HL-60 (cell line): ENCODE results near the gene CCDC187.

Experiments used
- DNase-seq, 2 experiments: peaks; one replicate each; pipeline ENCODE4 v3.0.0-alpha.2; 2010 to 2020; ENCODE audit warnings: low read depth in 1 of 2, low spot score in 1 of 2
- H3K27ac ChIP-seq: fragments of 250-450 bp; sonication (Bioruptor Pico); replicated peaks from 2 replicates; pipeline ENCODE4 v1.5.1; 2020; ENCODE audit warnings: mild to moderate bottlenecking, moderate library complexity
- H3K27me3 ChIP-seq: fragments of 250-450 bp; sonication (Bioruptor Pico); 2 replicates; pipeline ENCODE4 v1.5.1; 2021; ENCODE audit warnings: mild to moderate bottlenecking, moderate library complexity; ENCODE audit not compliant: insufficient read depth, poor library complexity, severe bottlenecking
- H3K4me3 ChIP-seq: replicated peaks from 2 replicates; pipeline ENCODE4 v1.5.1; 2011; ENCODE audit warnings: mild to moderate bottlenecking, control low read depth, low read length; ENCODE audit not compliant: insufficient read depth
- CTCF ChIP-seq: IDR thresholded peaks from one replicate; pipeline ENCODE4 v1.5.1; 2011; ENCODE audit warnings: low read length, control low read depth, inconsistent platforms; ENCODE audit not compliant: insufficient read depth
- GABPA ChIP-seq: IDR thresholded peaks from 2 replicates; pipeline ENCODE4 v1.6.1; 2012; ENCODE audit warnings: low read depth
- POLR2AphosphoS5 ChIP-seq: IDR thresholded peaks from 2 replicates; pipeline ENCODE4 v1.6.1; 2012; ENCODE audit warnings: low read depth
- SPI1 ChIP-seq: IDR thresholded peaks from 2 replicates; pipeline ENCODE4 v1.6.1; 2012; ENCODE audit warnings: low read depth, mild to moderate bottlenecking, borderline replicate concordance
- TF ChIP-seq, protein P1 (sequence below): IDR thresholded peaks from 2 replicates; pipeline ENCODE4 v1.6.1; 2012; ENCODE audit warnings: low read depth; ENCODE audit not compliant: insufficient replicate concordance

The CCDC187 gene

DNA sequence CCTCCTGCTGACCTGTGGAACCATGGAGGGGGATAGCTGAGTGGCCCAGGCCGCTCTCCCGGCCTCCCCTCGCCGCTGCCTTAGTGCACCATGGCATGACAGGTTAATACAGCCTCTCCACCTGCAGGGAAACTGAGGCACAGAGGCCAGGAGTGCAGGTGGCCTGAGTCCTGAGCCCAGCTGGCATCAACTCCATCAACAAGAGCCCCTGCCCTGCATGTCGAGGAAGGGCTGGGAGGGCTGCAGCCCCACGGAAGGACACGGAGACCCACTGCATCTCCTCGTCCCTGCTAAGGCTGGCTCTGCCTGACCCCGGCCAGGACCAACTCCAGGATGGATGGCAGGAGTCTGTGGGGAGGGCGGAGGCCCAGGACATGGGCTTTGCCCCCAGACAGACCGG lies 27.2 kb downstream of the CCDC187 start:
- Histone ChIP-seq H3K27ac (no peak overlapping the region), H3K27me3 (peaks cover 16% of the 10 kb centered on the region), H3K4me3 (no peak overlapping the region)
- no peak for TF ChIP-seq POLR2AphosphoS5
- TF ChIP-seq CTCF = no peak
- TF ChIP-seq, protein P1, sequence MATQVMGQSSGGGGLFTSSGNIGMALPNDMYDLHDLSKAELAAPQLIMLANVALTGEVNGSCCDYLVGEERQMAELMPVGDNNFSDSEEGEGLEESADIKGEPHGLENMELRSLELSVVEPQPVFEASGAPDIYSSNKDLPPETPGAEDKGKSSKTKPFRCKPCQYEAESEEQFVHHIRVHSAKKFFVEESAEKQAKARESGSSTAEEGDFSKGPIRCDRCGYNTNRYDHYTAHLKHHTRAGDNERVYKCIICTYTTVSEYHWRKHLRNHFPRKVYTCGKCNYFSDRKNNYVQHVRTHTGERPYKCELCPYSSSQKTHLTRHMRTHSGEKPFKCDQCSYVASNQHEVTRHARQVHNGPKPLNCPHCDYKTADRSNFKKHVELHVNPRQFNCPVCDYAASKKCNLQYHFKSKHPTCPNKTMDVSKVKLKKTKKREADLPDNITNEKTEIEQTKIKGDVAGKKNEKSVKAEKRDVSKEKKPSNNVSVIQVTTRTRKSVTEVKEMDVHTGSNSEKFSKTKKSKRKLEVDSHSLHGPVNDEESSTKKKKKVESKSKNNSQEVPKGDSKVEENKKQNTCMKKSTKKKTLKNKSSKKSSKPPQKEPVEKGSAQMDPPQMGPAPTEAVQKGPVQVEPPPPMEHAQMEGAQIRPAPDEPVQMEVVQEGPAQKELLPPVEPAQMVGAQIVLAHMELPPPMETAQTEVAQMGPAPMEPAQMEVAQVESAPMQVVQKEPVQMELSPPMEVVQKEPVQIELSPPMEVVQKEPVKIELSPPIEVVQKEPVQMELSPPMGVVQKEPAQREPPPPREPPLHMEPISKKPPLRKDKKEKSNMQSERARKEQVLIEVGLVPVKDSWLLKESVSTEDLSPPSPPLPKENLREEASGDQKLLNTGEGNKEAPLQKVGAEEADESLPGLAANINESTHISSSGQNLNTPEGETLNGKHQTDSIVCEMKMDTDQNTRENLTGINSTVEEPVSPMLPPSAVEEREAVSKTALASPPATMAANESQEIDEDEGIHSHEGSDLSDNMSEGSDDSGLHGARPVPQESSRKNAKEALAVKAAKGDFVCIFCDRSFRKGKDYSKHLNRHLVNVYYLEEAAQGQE = no peak
- TF ChIP-seq SPI1 = no peak
- TF ChIP-seq GABPA = no peak
- DNase-seq = no peak

DNA sequence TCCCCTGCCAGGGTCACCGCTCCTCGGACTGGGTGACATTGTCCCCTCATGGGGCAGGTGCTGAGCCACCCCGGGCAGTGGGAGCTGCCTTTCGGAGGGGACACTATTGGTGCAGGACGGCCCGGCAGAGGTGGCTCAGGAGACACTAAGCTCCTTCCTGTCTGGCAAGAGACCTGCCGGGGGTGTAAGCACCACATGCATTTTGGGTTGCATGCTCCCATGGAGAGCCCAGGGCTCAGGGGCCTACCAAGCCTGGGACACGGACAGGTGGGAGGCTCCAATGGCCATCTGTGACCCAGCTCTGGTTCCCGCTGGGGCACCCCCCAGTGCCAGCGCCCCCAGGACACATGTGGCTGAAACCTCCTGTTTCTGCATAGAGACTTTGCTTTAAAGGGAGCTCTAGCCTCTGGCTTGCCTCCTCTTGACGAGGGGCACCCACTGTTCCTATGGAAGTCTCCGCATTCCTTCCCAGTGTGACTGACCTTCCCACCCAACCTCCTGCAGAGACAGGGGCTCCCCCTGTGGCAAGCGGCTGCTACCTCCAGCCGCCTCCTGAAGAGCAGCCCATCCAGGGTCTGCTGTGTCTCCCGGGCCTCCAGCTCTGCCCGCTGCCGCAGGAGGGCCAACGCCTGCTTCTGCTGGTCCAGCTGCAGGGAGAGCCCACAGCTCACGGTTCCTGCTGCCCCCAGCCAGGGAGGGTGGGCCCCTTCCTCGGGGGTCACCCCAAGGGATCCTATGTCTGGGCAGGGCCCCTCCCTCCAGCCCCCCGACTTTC lies 28.1 kb downstream of the CCDC187 start:
- Histone ChIP-seq H3K27ac (no peak overlapping the region), H3K4me3 (no peak overlapping the region), H3K27me3 (peaks cover 16% of the 10 kb centered on the region)
- no peak for TF ChIP-seq POLR2AphosphoS5
- no peak for TF ChIP-seq GABPA
- no peak for DNase-seq

GRCh38 chr9:136274786-136275654 lies 28.9 kb downstream of the CCDC187 start:
- no peak for DNase-seq
- Histone ChIP-seq H3K27ac (no peak overlapping the region), H3K27me3 (peaks cover 16% of the 10 kb centered on the region), H3K4me3 (no peak overlapping the region)
- TF ChIP-seq, protein P1 = no peak
- TF ChIP-seq POLR2AphosphoS5 (no peak), GABPA (no peak), CTCF (no peak), SPI1 (no peak)

DNA sequence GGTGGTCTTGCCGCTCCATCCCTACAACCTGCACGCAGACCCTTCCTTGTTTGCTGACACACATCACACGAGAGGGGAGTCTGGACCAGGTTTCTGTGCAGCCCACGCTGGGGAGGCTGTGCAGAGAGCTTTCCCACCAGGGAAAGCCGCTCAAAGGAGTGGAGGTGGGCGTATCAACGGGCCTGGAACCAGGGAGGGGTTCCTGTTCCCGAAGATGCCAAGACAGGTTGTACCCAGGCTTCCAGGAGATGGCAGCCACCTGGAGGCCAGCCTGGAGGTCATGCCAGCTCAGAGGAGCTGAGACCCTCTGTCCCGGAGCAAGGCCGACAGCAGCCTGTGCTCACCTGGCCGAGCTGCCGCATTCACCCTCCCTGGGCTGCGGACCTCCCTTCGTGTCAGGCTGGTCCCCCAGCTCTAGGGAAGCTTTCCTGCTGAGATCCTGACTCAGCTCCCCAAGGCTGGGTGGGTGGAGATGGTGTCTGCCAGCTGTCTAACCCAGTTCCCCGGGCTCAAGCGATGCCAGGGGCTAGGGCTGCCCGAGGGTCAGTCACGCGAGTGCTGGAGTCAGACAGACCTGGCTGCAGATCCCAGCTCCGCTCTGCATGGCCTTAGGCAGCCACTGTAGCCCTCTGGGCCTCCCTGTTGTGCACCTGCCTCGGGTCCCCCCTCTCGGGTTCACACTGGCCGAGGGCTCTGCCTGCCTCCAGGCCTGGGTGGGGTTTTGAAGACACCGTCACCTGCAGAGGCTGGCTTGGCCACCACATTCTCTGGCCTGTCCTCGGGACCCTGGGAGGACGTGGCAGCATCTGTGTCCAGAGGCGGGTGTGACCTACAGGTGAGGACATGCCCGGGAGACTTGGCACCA lies 29.7 kb downstream of the CCDC187 start:
- TF ChIP-seq, protein P1 = no peak
- TF ChIP-seq CTCF = no peak
- no peak for TF ChIP-seq GABPA
- TF ChIP-seq POLR2AphosphoS5 = no peak
- no peak for TF ChIP-seq SPI1
- DNase-seq = no peak
- Histone ChIP-seq H3K27ac (no peak overlapping the region), H3K4me3 (no peak overlapping the region), H3K27me3 (peaks cover 20% of the 10 kb centered on the region)
